Activated CD4-positive, alpha-beta T cell treated with anti-CD3 and anti-CD28 coated beads for 1 hour (primary cell): ENCODE results near the gene ITGA4.
A peak's percentile ranks its signal among the peaks of the same experiment; 100 is the strongest.
"Not testable (repeated sequence)": the region's sequence is repeated elsewhere in the genome, so short reads cannot be mapped to it uniquely, and the experiment has no call there.

Source experiments
- DNase-seq: peaks from one replicate; pipeline ENCODE4 v3.0.0-alpha.2; 2020

ITGA4 gene

DNA sequence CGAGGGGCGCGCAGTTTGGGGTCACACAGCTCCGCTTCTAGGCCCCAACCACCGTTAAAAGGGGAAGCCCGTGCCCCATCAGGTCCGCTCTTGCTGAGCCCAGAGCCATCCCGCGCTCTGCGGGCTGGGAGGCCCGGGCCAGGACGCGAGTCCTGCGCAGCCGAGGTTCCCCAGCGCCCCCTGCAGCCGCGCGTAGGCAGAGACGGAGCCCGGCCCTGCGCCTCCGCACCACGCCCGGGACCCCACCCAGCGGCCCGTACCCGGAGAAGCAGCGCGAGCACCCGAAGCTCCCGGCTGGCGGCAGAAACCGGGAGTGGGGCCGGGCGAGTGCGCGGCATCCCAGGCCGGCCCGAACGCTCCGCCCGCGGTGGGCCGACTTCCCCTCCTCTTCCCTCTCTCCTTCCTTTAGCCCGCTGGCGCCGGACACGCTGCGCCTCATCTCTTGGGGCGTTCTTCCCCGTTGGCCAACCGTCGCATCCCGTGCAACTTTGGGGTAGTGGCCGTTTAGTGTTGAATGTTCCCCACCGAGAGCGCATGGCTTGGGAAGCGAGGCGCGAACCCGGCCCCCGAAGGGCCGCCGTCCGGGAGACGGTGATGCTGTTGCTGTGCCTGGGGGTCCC is at the start of gene ITGA4:
TSS of gene ITGA4 (plus strand) at position 266 of the 620 bp plus-strand sequence. CDS start at position 535, 269 bp downstream.
- peak; percentile 79 for DNase-seq

DNA sequence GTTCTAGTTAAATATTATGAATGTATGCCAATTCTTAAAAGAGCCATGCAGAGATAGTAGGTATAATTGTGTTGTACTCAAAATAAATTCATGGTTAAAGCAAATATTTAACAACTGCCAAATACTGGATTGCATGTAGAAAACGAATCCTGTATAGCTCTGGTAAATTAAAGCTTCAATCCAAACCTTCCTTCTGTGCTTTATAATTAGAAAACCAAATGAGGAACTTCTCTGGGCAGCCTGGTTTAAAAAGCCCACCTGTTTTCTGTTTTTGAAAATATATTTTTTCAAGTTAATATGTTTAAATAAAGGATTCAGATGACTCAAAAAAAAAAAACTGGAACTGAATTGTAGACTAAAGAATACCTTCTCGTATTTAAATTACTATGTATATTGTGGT is 48.3 kb upstream of the ITGA4 start:
- DNase-seq = no peak

- DNase-seq = no peak
Measured at GRCh38 chr2:181411105-181411849, 45.9 kb upstream of the ITGA4 start.

- DNase-seq = no peak
Measured at GRCh38 chr2:181419129-181419855, 37.9 kb upstream of the ITGA4 start.

- no peak for DNase-seq
Measured at GRCh38 chr2:181420259-181421130, 36.7 kb upstream of the ITGA4 start.

GRCh38 chr2:181421131-181421458 is 36.1 kb upstream of the ITGA4 start:
- DNase-seq = no peak

DNA sequence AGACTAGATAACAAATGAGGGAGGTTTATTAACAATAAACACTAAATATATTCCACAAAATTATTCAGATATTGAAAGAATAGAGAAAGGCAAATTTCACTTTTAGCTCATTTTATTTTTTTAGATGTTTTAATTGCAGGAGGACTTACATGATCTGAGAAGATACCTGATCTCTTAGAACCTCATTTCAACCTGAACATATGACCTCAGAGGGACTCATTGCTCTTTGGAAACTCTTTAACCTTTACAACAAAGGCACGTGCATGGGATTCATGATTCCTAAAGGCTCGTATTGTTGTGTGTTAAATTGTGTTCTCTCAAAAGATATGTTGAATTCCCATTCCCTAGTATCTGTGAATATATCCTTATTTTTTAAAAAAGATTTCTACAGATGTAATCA is 35.7 kb upstream of the ITGA4 start:
- no peak for DNase-seq

DNA sequence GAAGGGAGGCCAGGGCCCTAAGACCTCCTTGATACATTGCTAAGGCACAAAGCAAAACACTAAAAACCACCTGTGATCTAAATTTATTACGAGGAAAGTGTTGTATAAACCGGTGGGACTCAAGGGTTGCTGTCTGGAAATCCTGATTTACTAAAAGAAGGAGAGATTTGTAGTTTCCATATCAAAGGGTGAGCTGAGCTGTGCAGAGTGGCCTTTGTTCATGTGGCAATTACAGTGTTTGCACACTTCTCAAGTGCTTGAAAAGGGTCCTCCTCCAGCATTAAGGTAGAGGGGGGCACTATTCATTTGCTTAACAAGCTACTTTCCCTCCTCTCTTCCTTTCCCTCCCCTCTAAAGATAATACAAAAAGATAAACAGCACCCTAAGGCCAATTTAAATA is 30.5 kb upstream of the ITGA4 start:
- DNase-seq = no peak

DNA sequence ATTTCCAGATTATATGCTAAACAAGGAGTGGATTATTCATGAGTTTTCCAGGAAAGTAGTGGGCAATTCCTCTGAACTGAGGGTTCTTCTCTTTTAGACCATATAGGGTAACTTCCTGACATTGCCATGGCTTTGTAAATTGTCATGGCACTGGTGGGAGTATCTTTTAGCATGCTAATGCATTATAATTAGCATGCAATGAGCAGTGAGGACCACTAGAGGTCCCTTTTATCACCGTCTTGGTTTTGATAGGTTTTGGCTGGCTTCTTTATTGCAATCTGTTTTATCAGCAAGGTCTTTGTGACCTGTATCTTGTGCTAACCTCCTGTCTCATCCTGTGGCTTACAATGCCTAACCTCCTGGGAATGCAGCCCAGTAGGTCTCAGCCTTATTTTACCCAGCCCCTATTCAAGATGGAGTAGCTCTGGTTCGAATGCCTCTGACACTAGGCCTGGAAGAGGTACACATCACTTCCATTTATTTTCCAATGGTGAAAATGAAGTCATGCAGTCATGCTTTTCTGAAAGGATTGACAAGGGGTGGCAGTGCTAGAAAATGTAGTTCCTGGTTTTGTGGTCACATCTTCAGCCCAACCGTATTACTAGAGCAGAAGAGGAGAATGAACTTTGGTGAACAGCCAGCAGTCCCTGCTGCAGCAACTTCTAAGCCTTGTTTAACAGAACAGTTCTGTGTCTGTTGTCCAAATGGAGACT is 26.6 kb upstream of the ITGA4 start:
- no peak for DNase-seq

- DNase-seq = no peak
Measured at GRCh38 chr2:181431674-181432073, 25.5 kb upstream of the ITGA4 start.

- DNase-seq = no peak
Measured at GRCh38 chr2:181438261-181438660, 18.9 kb upstream of the ITGA4 start.

- no peak for DNase-seq
Measured at GRCh38 chr2:181440344-181440743, 16.8 kb upstream of the ITGA4 start.

GRCh38 chr2:181440919-181441318 is 16.3 kb upstream of the ITGA4 start:
- DNase-seq = no peak

- no peak for DNase-seq
Measured at GRCh38 chr2:181441670-181442069, 15.5 kb upstream of the ITGA4 start.

- DNase-seq = no peak
Measured at GRCh38 chr2:181444654-181445053, 12.5 kb upstream of the ITGA4 start.

DNA sequence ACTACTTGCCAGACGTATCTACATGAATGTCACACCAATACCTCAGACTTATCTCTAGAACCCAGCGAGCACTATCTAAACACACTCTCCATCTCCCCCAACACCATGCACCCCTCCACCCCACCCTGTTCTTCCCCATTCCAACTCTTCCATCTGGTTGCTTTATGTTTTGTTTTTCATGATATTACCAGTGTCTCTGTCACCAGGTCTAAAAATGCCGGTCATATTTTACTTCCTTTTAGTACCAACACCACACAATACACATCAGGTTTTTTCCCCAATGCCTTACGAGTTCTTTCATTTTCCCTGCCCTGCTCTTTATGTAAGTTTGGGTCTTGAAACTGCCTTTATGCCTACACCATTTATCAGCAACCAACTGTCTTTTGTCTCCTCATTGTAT is 10.2 kb upstream of the ITGA4 start:
- no peak for DNase-seq

DNA sequence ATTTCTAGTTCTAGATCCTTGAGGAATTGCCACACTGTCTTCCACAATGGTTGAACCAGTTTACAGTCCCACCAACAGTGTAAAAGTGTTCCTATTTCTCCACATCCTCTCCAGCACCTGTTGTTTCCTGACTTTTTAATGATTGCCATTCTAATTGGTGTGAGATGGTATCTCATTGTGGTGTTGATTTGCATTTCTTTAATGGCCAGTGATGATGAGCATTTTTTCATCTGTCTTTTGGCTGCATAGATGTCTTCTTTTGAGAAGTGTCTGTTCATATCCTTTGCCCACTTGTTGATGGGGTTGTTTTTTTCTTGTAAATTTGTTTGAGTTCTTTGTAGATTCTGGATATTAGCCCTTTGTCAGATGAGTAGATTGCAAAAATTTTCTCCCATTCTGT is 7.9 kb upstream of the ITGA4 start:
- not testable (repeated sequence) for DNase-seq

DNA sequence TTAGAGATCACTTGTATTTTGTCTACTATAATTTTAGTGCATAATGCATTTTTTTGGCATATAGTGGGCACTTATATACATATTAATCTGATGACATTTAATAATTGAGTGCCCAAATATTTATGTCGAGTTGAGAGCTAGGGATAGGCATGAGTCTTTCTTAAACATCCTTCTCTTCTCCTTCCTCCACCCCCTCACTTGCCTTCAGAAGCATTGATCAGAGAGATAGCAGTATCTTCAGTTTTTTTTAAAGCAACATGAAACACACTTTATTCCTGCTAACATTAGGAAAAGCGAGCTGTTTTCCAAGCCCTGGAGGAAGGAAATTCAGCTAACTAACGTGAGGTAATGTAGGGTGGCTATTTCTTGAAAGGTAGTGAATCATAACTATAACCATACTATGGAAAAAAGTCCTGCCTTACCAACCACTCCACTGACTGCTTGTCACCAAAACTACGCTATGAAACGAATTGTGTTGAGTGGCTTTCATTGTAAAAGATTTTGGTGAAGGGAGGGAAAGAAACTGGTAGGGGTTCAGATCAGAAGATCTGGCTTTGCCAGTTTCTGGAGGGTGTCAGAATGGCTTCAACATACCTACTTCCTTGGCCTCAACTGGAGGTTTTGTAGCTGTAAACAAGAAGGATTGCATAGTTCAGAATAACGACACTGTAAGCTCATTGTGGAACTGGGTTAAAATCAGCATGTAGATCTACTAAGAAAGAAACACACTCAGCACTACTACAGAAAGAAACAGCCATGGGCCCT is 2.3 kb upstream of the ITGA4 start:
- no peak for DNase-seq

- DNase-seq = peak; percentile 51
Measured at GRCh38 chr2:181456660-181457120, 496 bp upstream of the ITGA4 start.

- peak; percentile 21 for DNase-seq
Measured at GRCh38 chr2:181457741-181458425, 697 bp downstream of the ITGA4 start.

DNA sequence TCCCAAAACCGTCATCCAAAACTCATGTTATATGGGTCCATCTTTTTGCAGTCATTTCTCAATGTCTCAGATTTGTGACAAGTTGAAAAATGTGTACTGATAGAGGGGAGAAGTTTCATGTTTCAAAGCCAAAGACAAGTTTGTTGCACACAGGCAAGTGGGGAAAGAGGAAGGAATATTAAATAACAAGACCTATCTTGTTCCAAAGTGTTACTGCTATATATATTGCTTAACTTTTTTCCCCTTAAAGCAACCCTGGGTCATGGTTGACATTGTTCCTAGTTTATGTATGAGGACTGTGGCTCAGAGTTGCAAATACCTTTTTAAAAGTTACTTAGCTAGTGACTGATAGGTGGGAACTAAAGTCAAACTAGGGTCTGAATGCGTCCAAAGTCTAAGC is 1.7 kb downstream of the ITGA4 start:
- DNase-seq = no peak
